H9 (cell line): ENCODE data around the gene LAMP1. TPM values are rescaled to one million over a fixed set of nuclear protein-coding genes. Genes with fewer than 3 reads are reported as not detected.
A peak's percentile ranks its signal among the peaks of the same experiment; 100 is the strongest.

Source experiments
- DNase-seq: peaks from one replicate; pipeline ENCODE4 v3.0.0-alpha.2; 2017
- H2AFZ ChIP-seq: one replicate; pipeline ENCODE4 v1.6.1; 2013; ENCODE audit warnings: mild to moderate bottlenecking, low read length, control low read depth, moderate library complexity
- H2AK5ac ChIP-seq: 2 replicates; pipeline ENCODE4 v1.6.1; 2013; ENCODE audit warnings: low read length, control low read depth, mixed read lengths; ENCODE audit not compliant: insufficient read length
- H2BK120ac ChIP-seq: one replicate; pipeline ENCODE4 v1.6.1; 2013; ENCODE audit warnings: low read depth, mild to moderate bottlenecking, low read length, control low read depth, inconsistent platforms; ENCODE audit not compliant: poor library complexity, severe bottlenecking
- H2BK12ac ChIP-seq: 2 replicates; pipeline ENCODE4 v1.6.1; 2013; ENCODE audit warnings: low read length, control low read depth, mixed read lengths, low read depth; ENCODE audit not compliant: insufficient read length
- H2BK15ac ChIP-seq: 2 replicates; pipeline ENCODE4 v1.6.1; 2013; ENCODE audit warnings: low read depth, low read length, control low read depth
- H2BK20ac ChIP-seq: one replicate; pipeline ENCODE4 v1.6.1; 2013; ENCODE audit warnings: low read depth, mild to moderate bottlenecking, low read length, control low read depth, inconsistent platforms; ENCODE audit not compliant: poor library complexity, severe bottlenecking
- H2BK5ac ChIP-seq: 2 replicates; pipeline ENCODE4 v1.6.1; 2013; ENCODE audit warnings: low read length, control low read depth, mixed read lengths; ENCODE audit not compliant: insufficient read length
- H3K14ac ChIP-seq: 2 replicates; pipeline ENCODE4 v1.6.1; 2013; ENCODE audit warnings: low read length, control low read depth; ENCODE audit not compliant: insufficient read depth
- H3K18ac ChIP-seq: 2 replicates; pipeline ENCODE4 v1.6.1; 2013; ENCODE audit warnings: low read depth, mild to moderate bottlenecking, mixed read lengths, low read length, control low read depth; ENCODE audit not compliant: insufficient read length
- H3K23ac ChIP-seq: 2 replicates; pipeline ENCODE4 v1.6.1; 2013; ENCODE audit warnings: low read length, control low read depth, mixed read lengths, low read depth; ENCODE audit not compliant: insufficient read length
- H3K23me2 ChIP-seq: 2 replicates; pipeline ENCODE4 v1.6.1; 2013; ENCODE audit warnings: low read depth, mild to moderate bottlenecking, mixed read lengths, low read length, control low read depth; ENCODE audit not compliant: insufficient read length, poor library complexity, severe bottlenecking
- H3K27ac ChIP-seq: 2 replicates; pipeline ENCODE4 v1.5.1; 2013; ENCODE audit warnings: low read length, control low read depth, mixed read lengths, low read depth; ENCODE audit not compliant: insufficient read length
- H3K27me3 ChIP-seq: 2 replicates; pipeline ENCODE4 v1.6.1; 2013; ENCODE audit warnings: low read length, control low read depth, inconsistent platforms; ENCODE audit not compliant: insufficient read depth
- H3K4ac ChIP-seq: 2 replicates; pipeline ENCODE4 v1.6.1; 2013; ENCODE audit warnings: low read depth, mild to moderate bottlenecking, control low read depth, inconsistent platforms, low read length, moderate library complexity
- H3K4me1 ChIP-seq: 2 replicates; pipeline ENCODE4 v1.6.1; 2013; ENCODE audit warnings: low read length, control low read depth, inconsistent platforms; ENCODE audit not compliant: insufficient read depth
- H3K4me2 ChIP-seq: 2 replicates; pipeline ENCODE4 v1.6.1; 2013; ENCODE audit warnings: low read length, control low read depth, mixed read lengths; ENCODE audit not compliant: insufficient read length, insufficient read depth
- H3K56ac ChIP-seq: 2 replicates; pipeline ENCODE4 v1.6.1; 2013; ENCODE audit warnings: low read depth, mild to moderate bottlenecking, mixed read lengths, low read length, control low read depth; ENCODE audit not compliant: insufficient read length
- H3K79me1 ChIP-seq: 2 replicates; pipeline ENCODE4 v1.6.1; 2013; ENCODE audit warnings: low read depth, mild to moderate bottlenecking, moderate library complexity, low read length, control low read depth, inconsistent platforms; ENCODE audit not compliant: insufficient read depth, poor library complexity, severe bottlenecking
- H3K79me2 ChIP-seq: 2 replicates; pipeline ENCODE4 v1.6.1; 2013; ENCODE audit warnings: low read length, control low read depth, inconsistent platforms; ENCODE audit not compliant: insufficient read depth
- H3K9ac ChIP-seq: 2 replicates; pipeline ENCODE4 v1.6.1; 2013; ENCODE audit warnings: low read length, control low read depth, mixed read lengths; ENCODE audit not compliant: insufficient read length; ENCODE audit errors: extremely low read depth
- H3K9me3 ChIP-seq: one replicate; pipeline ENCODE4 v1.6.1; 2013; ENCODE audit warnings: low read depth, low read length, inconsistent platforms; ENCODE audit not compliant: control insufficient read depth
- H3T11ph ChIP-seq: one replicate; pipeline ENCODE4 v1.6.1; 2013; ENCODE audit warnings: mild to moderate bottlenecking, low read length, control low read depth, inconsistent platforms
- H4K20me1 ChIP-seq: one replicate; pipeline ENCODE4 v1.6.1; 2013; ENCODE audit not compliant: control insufficient read depth, insufficient read length, insufficient read depth
- H4K5ac ChIP-seq: 2 replicates; pipeline ENCODE4 v1.6.1; 2013; ENCODE audit warnings: low read depth, mild to moderate bottlenecking, mixed read lengths, low read length, control low read depth; ENCODE audit not compliant: insufficient read length
- H4K8ac ChIP-seq: replicated peaks from 2 replicates; pipeline ENCODE4 v1.6.1; 2013; ENCODE audit warnings: low read length, control low read depth, mixed read lengths, low read depth; ENCODE audit not compliant: insufficient read length
- H4K91ac ChIP-seq: 2 replicates; pipeline ENCODE4 v1.6.1; 2013; ENCODE audit warnings: low read depth, mild to moderate bottlenecking, moderate library complexity, mixed read lengths, low read length, control low read depth; ENCODE audit not compliant: insufficient read length
- H3K27ac Mint-ChIP-seq, 3 experiments: 2 replicates in 2 of 3; 3 replicates in 1 of 3; pipeline ENCODE4 v1.8.0; 2020 to 2021; ENCODE audit warnings: mixed read lengths in 3 of 3, mild to moderate bottlenecking in 1 of 3, moderate library complexity in 1 of 3
- H3K27me3 Mint-ChIP-seq: 2 replicates; pipeline ENCODE4 v1.8.0; 2021; ENCODE audit warnings: low read depth, mild to moderate bottlenecking, moderate library complexity, mixed read lengths
- H3K36me3 Mint-ChIP-seq, 3 experiments: 2 replicates in 2 of 3; 3 replicates in 1 of 3; pipeline ENCODE4 v1.8.0; 2020 to 2021; ENCODE audit warnings: low read depth in 3 of 3, mixed read lengths in 3 of 3; ENCODE audit not compliant: insufficient read depth in 1 of 3
- H3K4me1 Mint-ChIP-seq, 2 experiments: 2 replicates each; pipeline ENCODE4 v1.8.0; 2020; ENCODE audit warnings: mixed read lengths in 2 of 2
- H3K4me3 Mint-ChIP-seq, 2 experiments: 2 replicates in 1 of 2; 3 replicates in 1 of 2; pipeline ENCODE4 v1.8.0; 2020 to 2021; ENCODE audit warnings: mild to moderate bottlenecking in 2 of 2, mixed read lengths in 2 of 2, moderate library complexity in 1 of 2
- H3K9me3 Mint-ChIP-seq, 2 experiments: 2 replicates in 1 of 2; 3 replicates in 1 of 2; pipeline ENCODE4 v1.8.0; 2020; ENCODE audit warnings: mild to moderate bottlenecking in 2 of 2, mixed read lengths in 2 of 2, moderate library complexity in 1 of 2
- WGBS: extraction: QIAGEN DNeasy Blood & Tissue Kit; methylation state at CpG from one replicate; pipeline ENCODE4 v1.1.7; 2013; ENCODE audit warnings: missing lambda C conversion rate, low lambda C conversion rate, mixed read lengths; ENCODE audit not compliant: insufficient read length; ENCODE audit errors: extremely low coverage; 5-methylcytosine and 5-hydroxymethylcytosine counted together
- total RNA-seq: library from RNA; stranded (reverse); gene quantifications from 2 replicates; pipeline ENCODE4 v1.2.1, GENCODE V29; 2021
- TF ChIP-seq, protein P1 (sequence below): fragments of 200-600 bp; sonication (generic); conservative IDR thresholded peaks from 3 replicates; pipeline ENCODE4 v1.8.0; 2021; ENCODE audit warnings: antibody characterized with exemption, mild to moderate bottlenecking

LAMP1 gene
- total RNA-seq, 1 experiment from 2014 or later: 131 TPM

DNA sequence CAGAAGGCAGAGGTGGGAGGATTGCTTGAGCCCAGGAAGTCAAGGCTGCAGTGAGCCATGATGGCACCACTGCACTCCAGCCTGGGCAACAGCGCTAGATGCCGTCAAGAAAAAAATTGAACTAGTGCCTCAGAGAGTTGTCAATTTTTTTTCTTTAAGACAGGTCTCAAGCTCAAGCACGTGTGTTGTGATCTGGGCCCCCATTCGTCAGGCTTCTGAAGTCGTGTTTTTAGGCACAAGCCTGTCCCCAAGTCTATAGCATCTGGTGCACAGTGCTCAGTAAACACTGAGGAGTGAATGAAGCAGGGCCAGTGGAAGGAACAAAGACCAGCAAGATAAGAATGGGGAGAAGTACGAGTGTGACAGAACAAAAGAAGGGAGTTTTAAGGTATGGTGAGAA is 23.7 kb upstream of the LAMP1 start:
- H2AFZ ChIP-seq: no peak overlapping the region
- no peak overlapping the region for H2BK20ac ChIP-seq
- H3K4ac ChIP-seq: no peak overlapping the region
- H3K14ac ChIP-seq: no peak overlapping the region
- peaks cover 0 to 8% of the 10 kb centered on the region in 2 experiments; a peak in 1 of 4 replicates for H3K4me1 Mint-ChIP-seq
- no CpG with 5 or more reads among the region's 6 CpGs for WGBS
- no peak overlapping the region for H4K91ac ChIP-seq
- no peak overlapping the region for H2BK15ac ChIP-seq
- H3K23ac ChIP-seq: no peak overlapping the region
- DNase-seq: no peak
- no peaks in the 10 kb centered on the region; a peak in 1 of 5 replicates for H3K9me3 Mint-ChIP-seq
- H3K18ac ChIP-seq: no peak overlapping the region
- H3K56ac ChIP-seq: no peak overlapping the region
- TF ChIP-seq, protein P1, sequence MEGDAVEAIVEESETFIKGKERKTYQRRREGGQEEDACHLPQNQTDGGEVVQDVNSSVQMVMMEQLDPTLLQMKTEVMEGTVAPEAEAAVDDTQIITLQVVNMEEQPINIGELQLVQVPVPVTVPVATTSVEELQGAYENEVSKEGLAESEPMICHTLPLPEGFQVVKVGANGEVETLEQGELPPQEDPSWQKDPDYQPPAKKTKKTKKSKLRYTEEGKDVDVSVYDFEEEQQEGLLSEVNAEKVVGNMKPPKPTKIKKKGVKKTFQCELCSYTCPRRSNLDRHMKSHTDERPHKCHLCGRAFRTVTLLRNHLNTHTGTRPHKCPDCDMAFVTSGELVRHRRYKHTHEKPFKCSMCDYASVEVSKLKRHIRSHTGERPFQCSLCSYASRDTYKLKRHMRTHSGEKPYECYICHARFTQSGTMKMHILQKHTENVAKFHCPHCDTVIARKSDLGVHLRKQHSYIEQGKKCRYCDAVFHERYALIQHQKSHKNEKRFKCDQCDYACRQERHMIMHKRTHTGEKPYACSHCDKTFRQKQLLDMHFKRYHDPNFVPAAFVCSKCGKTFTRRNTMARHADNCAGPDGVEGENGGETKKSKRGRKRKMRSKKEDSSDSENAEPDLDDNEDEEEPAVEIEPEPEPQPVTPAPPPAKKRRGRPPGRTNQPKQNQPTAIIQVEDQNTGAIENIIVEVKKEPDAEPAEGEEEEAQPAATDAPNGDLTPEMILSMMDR: no peak
- H4K5ac ChIP-seq: no peak overlapping the region
- no peak overlapping the region for H3T11ph ChIP-seq
- H3K4me3 Mint-ChIP-seq: no peak overlapping the region
- H3K27ac ChIP-seq: no peak overlapping the region
- H3K9ac ChIP-seq: no peak overlapping the region
- H3K4me2 ChIP-seq: no peak overlapping the region
- H2BK5ac ChIP-seq: no peak overlapping the region
- peak overlapping the region in 2 of 3 experiments; percentile 79 to 85; a peak in 3 of 7 replicates for H3K27ac Mint-ChIP-seq
- H3K79me1 ChIP-seq: no peaks in the 10 kb centered on the region
- H3K27me3 Mint-ChIP-seq: no peaks in the 10 kb centered on the region
- no peaks in the 10 kb centered on the region for H3K4me1 ChIP-seq
- no peaks in the 10 kb centered on the region for H4K20me1 ChIP-seq
- no peaks in the 10 kb centered on the region for H3K23me2 ChIP-seq
- H3K79me2 ChIP-seq: no peaks in the 10 kb centered on the region
- peaks cover 0 to 17% (median 2%) of the 10 kb centered on the region in 3 experiments; a peak in 3 of 7 replicates for H3K36me3 Mint-ChIP-seq
- no peak overlapping the region for H2BK12ac ChIP-seq
- no peak overlapping the region for H2BK120ac ChIP-seq
- no peak overlapping the region for H4K8ac ChIP-seq
- H2AK5ac ChIP-seq: no peak overlapping the region
- H3K9me3 ChIP-seq: no peaks in the 10 kb centered on the region
- H3K27me3 ChIP-seq: no peaks in the 10 kb centered on the region
